IPS-20b (cell line): ENCODE results near the gene NT5DC3.
"Not testable (repeated sequence)": the region's sequence is repeated elsewhere in the genome, so short reads cannot be mapped to it uniquely, and the experiment has no call there.

Experiments
- H3K27ac ChIP-seq: one replicate; pipeline ENCODE4 v1.5.1; 2013; ENCODE audit warnings: low read length
- H3K27me3 ChIP-seq: 2 replicates; pipeline ENCODE4 v1.6.1; 2013; ENCODE audit warnings: mild to moderate bottlenecking, low read length, inconsistent platforms; ENCODE audit not compliant: insufficient read depth
- H3K36me3 ChIP-seq: 2 replicates; pipeline ENCODE4 v1.6.1; 2013; ENCODE audit warnings: low read depth, mild to moderate bottlenecking, inconsistent platforms, low read length, moderate library complexity; ENCODE audit not compliant: insufficient read depth
- H3K4me1 ChIP-seq: 2 replicates; pipeline ENCODE4 v1.6.1; 2013; ENCODE audit warnings: mild to moderate bottlenecking, control low read depth, inconsistent platforms, low read length, moderate library complexity; ENCODE audit not compliant: insufficient read depth
- H3K4me3 ChIP-seq: 2 replicates; pipeline ENCODE4 v1.5.1; 2013; ENCODE audit warnings: mild to moderate bottlenecking, low read length, inconsistent platforms
- H3K9ac ChIP-seq: 2 replicates; pipeline ENCODE4 v1.6.1; 2013; ENCODE audit warnings: low read depth, mild to moderate bottlenecking, inconsistent platforms, low read length, moderate library complexity
- H3K9me3 ChIP-seq: 2 replicates; pipeline ENCODE4 v1.6.1; 2013; ENCODE audit warnings: mild to moderate bottlenecking, low read depth, low read length, inconsistent platforms; ENCODE audit not compliant: insufficient read depth

Gene NT5DC3

DNA sequence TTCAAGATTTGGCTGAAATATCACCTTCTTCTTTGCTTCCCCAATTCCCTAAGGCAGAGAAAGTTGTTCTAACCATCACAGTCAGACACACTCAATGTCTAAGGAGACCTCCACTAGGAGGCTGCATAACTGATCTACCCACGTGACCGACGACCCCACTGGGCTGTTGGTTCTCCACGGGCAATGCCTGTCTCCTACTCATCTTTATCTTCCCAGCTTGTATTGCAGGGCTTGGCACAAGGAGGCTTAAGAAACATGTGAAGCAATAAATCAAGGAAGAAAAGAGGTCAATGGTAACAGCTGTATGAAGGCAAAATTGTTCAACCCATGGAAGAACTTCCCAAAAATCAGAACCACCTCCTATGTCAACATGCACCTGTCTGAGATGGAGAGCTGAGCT, 27.1 kb downstream of the NT5DC3 start:
- no peaks in the 10 kb centered on the region for H3K4me1 ChIP-seq

GRCh38 chr12:103813426-103813825, 27.6 kb downstream of the NT5DC3 start:
- no peak overlapping the region for H3K9ac ChIP-seq

More for the DNA sequence above, 27.1 kb downstream of the NT5DC3 start:
- no peak overlapping the region for H3K9ac ChIP-seq
- H3K9me3 ChIP-seq: no peaks in the 10 kb centered on the region
- peaks cover 32% of the 10 kb centered on the region for H3K36me3 ChIP-seq
- H3K4me3 ChIP-seq: no peak overlapping the region
- H3K27ac ChIP-seq: no peak overlapping the region
- H3K27me3 ChIP-seq: no peaks in the 10 kb centered on the region

DNA sequence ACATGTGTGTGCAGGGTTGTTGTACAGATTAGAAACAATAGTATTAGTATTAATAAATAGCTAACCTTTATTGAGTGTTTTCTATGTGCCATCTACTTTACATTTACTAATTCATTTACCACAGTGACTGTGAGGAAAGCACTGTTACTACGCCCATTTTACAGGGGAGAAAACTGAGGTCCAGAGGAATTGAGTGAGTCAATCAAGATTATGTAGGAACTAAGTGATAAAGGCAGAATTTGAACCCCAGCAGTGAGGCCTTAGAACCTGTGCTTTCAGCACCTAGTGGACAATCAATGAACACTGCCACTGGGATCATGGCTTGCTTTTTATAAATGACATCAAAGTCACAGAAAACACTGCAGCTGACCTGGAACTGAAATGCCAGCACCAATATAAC, 28.2 kb downstream of the NT5DC3 start:
- H3K27me3 ChIP-seq: no peaks in the 10 kb centered on the region
- H3K4me3 ChIP-seq: no peak overlapping the region
- H3K27ac ChIP-seq: no peak overlapping the region
- H3K9me3 ChIP-seq: no peaks in the 10 kb centered on the region
- H3K36me3 ChIP-seq: peaks cover 32% of the 10 kb centered on the region
- no peak overlapping the region for H3K9ac ChIP-seq
- H3K4me1 ChIP-seq: no peaks in the 10 kb centered on the region

More at GRCh38 chr12:103813426-103813825, 27.6 kb downstream of the NT5DC3 start:
- Histone ChIP-seq H3K9me3 (no peaks in the 10 kb centered on the region), H3K36me3 (peaks cover 32% of the 10 kb centered on the region), H3K4me3 (no peak overlapping the region), H3K27me3 (no peaks in the 10 kb centered on the region), H3K4me1 (no peaks in the 10 kb centered on the region), H3K27ac (no peak overlapping the region)

DNA sequence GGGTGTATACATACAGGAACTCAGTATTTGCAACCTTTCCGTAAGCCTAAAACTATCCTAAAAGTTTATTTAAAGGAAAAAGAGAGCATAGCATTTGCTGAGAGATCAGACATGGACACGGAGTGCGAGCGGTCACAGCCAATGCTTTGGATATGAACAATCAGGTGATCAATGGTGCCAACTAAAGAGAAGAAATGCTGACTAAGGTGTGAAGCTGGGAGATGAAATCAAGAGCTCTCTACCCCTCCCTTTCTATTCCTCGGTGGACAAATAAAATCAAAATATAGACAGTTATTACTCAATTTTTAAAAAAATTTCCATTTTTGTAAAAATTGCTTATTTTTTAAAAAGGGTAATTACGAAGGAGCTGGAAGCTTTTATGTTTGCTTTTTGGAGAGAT, 29.2 kb downstream of the NT5DC3 start:
- no peak overlapping the region for H3K9ac ChIP-seq
- H3K27me3 ChIP-seq: no peaks in the 10 kb centered on the region
- H3K9me3 ChIP-seq: no peaks in the 10 kb centered on the region
- H3K4me3 ChIP-seq: no peak overlapping the region
- H3K4me1 ChIP-seq: no peaks in the 10 kb centered on the region
- H3K36me3 ChIP-seq: peaks cover 32% of the 10 kb centered on the region
- no peak overlapping the region for H3K27ac ChIP-seq

DNA sequence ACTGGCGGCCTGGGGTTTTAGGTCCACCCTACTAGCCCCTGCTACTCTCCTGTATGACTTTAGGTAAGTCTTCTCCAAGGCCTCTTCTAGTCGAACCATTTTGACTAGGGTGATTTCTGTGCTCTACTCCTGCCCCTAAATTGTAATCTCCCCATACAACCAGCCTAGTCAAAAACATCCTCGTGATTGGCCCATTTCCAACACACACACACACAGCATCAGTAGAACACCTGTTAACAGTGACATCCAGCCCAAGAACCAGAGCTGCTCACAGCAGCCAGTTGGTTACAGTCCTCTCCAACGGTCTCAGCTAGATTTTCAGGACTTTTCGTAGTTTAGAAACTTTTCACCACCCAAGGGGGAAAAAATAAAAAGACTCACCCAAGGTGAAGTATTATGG, 30.9 kb downstream of the NT5DC3 start:
- H3K4me3 ChIP-seq: no peak overlapping the region
- no peaks in the 10 kb centered on the region for H3K4me1 ChIP-seq
- peaks cover 32% of the 10 kb centered on the region for H3K36me3 ChIP-seq
- H3K9me3 ChIP-seq: no peaks in the 10 kb centered on the region
- H3K27me3 ChIP-seq: no peaks in the 10 kb centered on the region
- H3K27ac ChIP-seq: no peak overlapping the region
- no peak overlapping the region for H3K9ac ChIP-seq

GRCh38 chr12:103809639-103810038, 31.4 kb downstream of the NT5DC3 start:
- H3K27ac ChIP-seq, H3K4me3 ChIP-seq, H3K9me3 ChIP-seq, H3K27me3 ChIP-seq, H3K9ac ChIP-seq, H3K4me1 ChIP-seq: not testable (repeated sequence)
- H3K36me3 ChIP-seq: peaks cover 32% of the 10 kb centered on the region

- H3K4me3 ChIP-seq: no peak overlapping the region
- no peak overlapping the region for H3K27ac ChIP-seq
- H3K36me3 ChIP-seq: peaks cover 28% of the 10 kb centered on the region
- H3K27me3 ChIP-seq: no peaks in the 10 kb centered on the region
- no peaks in the 10 kb centered on the region for H3K9me3 ChIP-seq
- H3K4me1 ChIP-seq: no peaks in the 10 kb centered on the region
- H3K9ac ChIP-seq: no peak overlapping the region
Measured at GRCh38 chr12:103809154-103809553, 31.9 kb downstream of the NT5DC3 start.

- Histone ChIP-seq H3K9me3 (no peaks in the 10 kb centered on the region), H3K27ac (no peak overlapping the region), H3K36me3 (peaks cover 20% of the 10 kb centered on the region), H3K9ac (no peak overlapping the region), H3K27me3 (no peaks in the 10 kb centered on the region), H3K4me3 (no peak overlapping the region), H3K4me1 (no peaks in the 10 kb centered on the region)
Measured at GRCh38 chr12:103808239-103808880, 32.7 kb downstream of the NT5DC3 start.

DNA sequence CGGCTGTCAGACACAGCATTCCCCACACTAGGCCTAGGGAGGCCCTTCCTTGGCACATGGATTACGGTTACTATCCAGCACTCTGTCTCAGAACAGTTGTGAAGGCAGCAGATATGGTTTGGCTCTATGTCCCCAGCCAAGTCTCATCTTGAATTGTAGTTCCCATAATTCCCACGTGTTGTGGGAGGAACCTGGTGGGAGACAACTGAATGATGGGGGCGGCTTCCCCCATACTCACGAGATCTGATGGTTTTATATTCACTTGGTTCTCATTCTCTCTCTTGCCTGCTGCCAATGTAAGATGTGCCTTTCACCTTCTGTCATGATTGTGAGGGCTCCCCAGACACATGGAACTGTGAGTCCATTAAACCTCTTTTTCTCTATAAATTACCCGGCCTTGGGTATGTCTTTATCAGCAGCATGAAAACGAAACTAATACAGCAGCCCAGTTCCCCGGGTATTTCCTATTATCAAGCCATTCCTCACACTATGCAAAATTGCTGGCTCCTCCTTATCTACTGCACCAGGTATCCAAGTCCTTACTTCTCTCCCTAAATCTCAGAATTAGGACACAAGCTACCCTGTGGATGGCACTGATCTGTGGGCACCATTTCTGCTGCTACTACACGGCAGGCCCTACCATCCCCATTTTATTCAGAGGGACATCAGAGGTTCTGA, 33.3 kb downstream of the NT5DC3 start:
- Histone ChIP-seq H3K4me1 (no peaks in the 10 kb centered on the region), H3K36me3 (peaks cover 16% of the 10 kb centered on the region), H3K9me3 (no peaks in the 10 kb centered on the region), H3K27me3 (no peaks in the 10 kb centered on the region), H3K27ac (no peak overlapping the region), H3K9ac (no peak overlapping the region), H3K4me3 (no peak overlapping the region)

- no peak overlapping the region for H3K4me3 ChIP-seq
- H3K27me3 ChIP-seq: no peaks in the 10 kb centered on the region
- H3K9ac ChIP-seq: no peak overlapping the region
- H3K36me3 ChIP-seq: peaks cover 19% of the 10 kb centered on the region; the same call in 1 of the 2 replicates
- H3K4me1 ChIP-seq: no peaks in the 10 kb centered on the region
- no peak overlapping the region for H3K27ac ChIP-seq
- H3K9me3 ChIP-seq: no peaks in the 10 kb centered on the region
Measured at GRCh38 chr12:103806803-103807202, 34.2 kb downstream of the NT5DC3 start.

GRCh38 chr12:103805655-103806360, 35.2 kb downstream of the NT5DC3 start:
- peaks cover 14% of the 10 kb centered on the region; the same call in 1 of the 2 replicates for H3K36me3 ChIP-seq
- no peaks in the 10 kb centered on the region for H3K9me3 ChIP-seq
- H3K9ac ChIP-seq: no peak overlapping the region
- H3K27me3 ChIP-seq: no peaks in the 10 kb centered on the region
- no peaks in the 10 kb centered on the region for H3K4me1 ChIP-seq
- H3K4me3 ChIP-seq: no peak overlapping the region
- H3K27ac ChIP-seq: no peak overlapping the region

DNA sequence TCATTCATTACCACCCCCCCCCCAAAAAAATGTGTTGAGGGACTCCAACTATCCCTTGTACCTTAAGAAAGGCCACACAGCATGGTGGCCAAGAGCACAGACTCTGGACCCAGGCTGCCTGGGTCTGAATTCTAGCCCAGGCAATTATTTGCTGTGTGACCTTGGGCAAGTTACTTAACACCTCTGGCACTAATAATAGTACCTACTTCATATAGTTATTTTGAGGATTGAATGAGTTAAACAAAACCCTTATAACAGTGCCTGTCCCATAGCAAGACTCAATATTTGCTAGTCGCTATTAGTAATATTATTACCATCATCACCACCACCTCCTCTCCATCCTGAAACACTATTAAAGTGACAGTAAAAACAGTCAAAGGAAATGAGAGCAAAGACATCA, 37.2 kb downstream of the NT5DC3 start:
- Histone ChIP-seq H3K4me1 (no peaks in the 10 kb centered on the region; the same call in 1 of the 2 replicates), H3K9ac (no peak overlapping the region), H3K9me3 (no peaks in the 10 kb centered on the region), H3K27me3 (no peaks in the 10 kb centered on the region), H3K36me3 (0 out of 2 replicates have a peak, but pooled peaks cover 10% of the 10 kb centered on the region), H3K4me3 (no peak overlapping the region), H3K27ac (no peak overlapping the region)
